ENCODE results near the gene USP47. TPM values are rescaled to one million over a fixed set of nuclear protein-coding genes. Genes with fewer than 3 reads are reported as not detected.

Gene USP47
- total RNA-seq, 1 experiment from 2014 or later = 50.4 TPM

DNA sequence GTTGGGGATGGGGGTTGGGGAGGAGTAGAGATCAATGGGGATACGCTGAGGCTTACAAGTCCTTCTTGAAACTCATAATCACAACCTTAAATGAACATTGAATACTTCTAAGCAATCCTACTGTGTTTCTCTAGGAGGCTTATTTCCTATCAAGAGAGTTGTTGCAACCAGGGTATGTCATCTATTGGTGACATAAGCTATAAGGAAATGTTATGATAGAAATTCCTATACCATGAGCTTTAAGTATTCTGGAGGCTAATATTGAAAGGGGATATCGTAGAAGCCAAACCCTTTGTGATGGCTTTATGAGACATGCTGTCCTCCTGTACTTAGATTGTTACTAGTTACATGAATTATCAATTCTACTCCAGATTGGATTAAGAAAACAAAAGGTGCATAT, 93.8 kb downstream of the USP47 start:
- H3K4me3 Mint-ChIP-seq (ENCODE audit: unreplicated experiment) = no peak overlapping the region
- no peaks in the 10 kb centered on the region for H3K4me1 ChIP-seq
- intact Hi-C loops (cut with micrococcal nuclease; ENCODE audit: unreplicated experiment) = no loop called here
- no peaks in the 10 kb centered on the region for H3K27me3 ChIP-seq (replicated peaks; ENCODE audit: control insufficient read depth, insufficient read depth, low read length)
- H3K27ac Mint-ChIP-seq (ENCODE audit: unreplicated experiment) = no peak overlapping the region
- peaks cover 8% of the 10 kb centered on the region for H3K4me1 Mint-ChIP-seq (ENCODE audit: low read depth, unreplicated experiment)
- H3K4me3 ChIP-seq (ENCODE audit: low read depth, low read length) = no peak overlapping the region
- no TSS peak for BruUV-seq (replicated peaks)
- DNase-seq = no peak
- CTCF ChIA-PET = interaction anchor here (0.6 kb wide), 1 partner anchor 29 kb away, joined by 3 read pairs; no protein-coding TSS in a partner anchor
- H3K36me3 ChIP-seq (ENCODE audit: control insufficient read depth, insufficient read depth, low read length) = no peaks in the 10 kb centered on the region; the same call in 1 of the 2 replicates
- peaks cover 54% of the 10 kb centered on the region for H3K36me3 Mint-ChIP-seq (ENCODE audit: insufficient read depth, unreplicated experiment)
- TF ChIP-seq, protein P1, sequence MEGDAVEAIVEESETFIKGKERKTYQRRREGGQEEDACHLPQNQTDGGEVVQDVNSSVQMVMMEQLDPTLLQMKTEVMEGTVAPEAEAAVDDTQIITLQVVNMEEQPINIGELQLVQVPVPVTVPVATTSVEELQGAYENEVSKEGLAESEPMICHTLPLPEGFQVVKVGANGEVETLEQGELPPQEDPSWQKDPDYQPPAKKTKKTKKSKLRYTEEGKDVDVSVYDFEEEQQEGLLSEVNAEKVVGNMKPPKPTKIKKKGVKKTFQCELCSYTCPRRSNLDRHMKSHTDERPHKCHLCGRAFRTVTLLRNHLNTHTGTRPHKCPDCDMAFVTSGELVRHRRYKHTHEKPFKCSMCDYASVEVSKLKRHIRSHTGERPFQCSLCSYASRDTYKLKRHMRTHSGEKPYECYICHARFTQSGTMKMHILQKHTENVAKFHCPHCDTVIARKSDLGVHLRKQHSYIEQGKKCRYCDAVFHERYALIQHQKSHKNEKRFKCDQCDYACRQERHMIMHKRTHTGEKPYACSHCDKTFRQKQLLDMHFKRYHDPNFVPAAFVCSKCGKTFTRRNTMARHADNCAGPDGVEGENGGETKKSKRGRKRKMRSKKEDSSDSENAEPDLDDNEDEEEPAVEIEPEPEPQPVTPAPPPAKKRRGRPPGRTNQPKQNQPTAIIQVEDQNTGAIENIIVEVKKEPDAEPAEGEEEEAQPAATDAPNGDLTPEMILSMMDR (IDR thresholded peaks at IDR 0.05; ENCODE audit: insufficient read depth in 1 of 2, low read depth in 1 of 2, low read length in 1 of 2, severe bottlenecking in 1 of 2, unreplicated experiment in 1 of 2) = no peak
- no peaks in the 10 kb centered on the region for H3K9me3 ChIP-seq
- H3K9me3 Mint-ChIP-seq (ENCODE audit: unreplicated experiment) = no peaks in the 10 kb centered on the region
- POLR2A ChIA-PET = no interaction called here
- no peaks in the 10 kb centered on the region for H3K27me3 Mint-ChIP-seq (ENCODE audit: insufficient read depth, unreplicated experiment)

DNA sequence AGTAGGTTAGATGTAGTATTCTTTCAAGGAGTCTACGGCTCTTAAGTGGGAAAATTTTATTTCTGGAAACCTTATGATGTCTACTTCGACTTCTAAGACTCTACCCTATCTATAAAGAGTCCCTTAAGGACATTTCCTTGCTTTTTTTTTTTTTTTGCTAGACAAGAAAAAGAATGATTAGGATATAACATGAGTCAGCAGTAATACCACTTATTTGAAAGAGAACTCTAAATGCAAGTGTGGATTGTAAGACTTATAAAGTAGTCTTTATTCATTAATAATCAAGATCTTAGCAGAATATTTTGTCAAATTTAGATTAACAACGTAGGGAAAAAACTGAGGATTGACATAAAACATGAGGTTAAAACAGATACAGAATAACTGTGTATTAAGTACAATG, 95.7 kb downstream of the USP47 start:
- Histone ChIP-seq H3K27me3 (replicated peaks; ENCODE audit: control insufficient read depth, insufficient read depth, low read length) (no peaks in the 10 kb centered on the region), H3K9me3 (no peaks in the 10 kb centered on the region), H3K36me3 (ENCODE audit: control insufficient read depth, insufficient read depth, low read length) (no peaks in the 10 kb centered on the region; the same call in 1 of the 2 replicates), H3K4me1 (no peaks in the 10 kb centered on the region), H3K4me3 (ENCODE audit: low read depth, low read length) (no peak overlapping the region)
- intact Hi-C loops (cut with micrococcal nuclease; ENCODE audit: unreplicated experiment) = no loop called here
- no TSS peak for BruUV-seq (replicated peaks)
- ChIA-PET CTCF (no interaction called here), POLR2A (no interaction called here)
- TF ChIP-seq, protein P1 (IDR thresholded peaks at IDR 0.05; ENCODE audit: insufficient read depth in 1 of 2, low read depth in 1 of 2, low read length in 1 of 2, severe bottlenecking in 1 of 2, unreplicated experiment in 1 of 2) = no peak
- H3K27ac Mint-ChIP-seq (ENCODE audit: unreplicated experiment) = no peak overlapping the region
- H3K36me3 Mint-ChIP-seq (ENCODE audit: insufficient read depth, unreplicated experiment) = peaks cover 50% of the 10 kb centered on the region
- DNase-seq = no peak
- H3K27me3 Mint-ChIP-seq (ENCODE audit: insufficient read depth, unreplicated experiment) = no peaks in the 10 kb centered on the region
- peaks cover 8% of the 10 kb centered on the region for H3K4me1 Mint-ChIP-seq (ENCODE audit: low read depth, unreplicated experiment)
- no peak overlapping the region for H3K4me3 Mint-ChIP-seq (ENCODE audit: unreplicated experiment)
- no peaks in the 10 kb centered on the region for H3K9me3 Mint-ChIP-seq (ENCODE audit: unreplicated experiment)

DNA sequence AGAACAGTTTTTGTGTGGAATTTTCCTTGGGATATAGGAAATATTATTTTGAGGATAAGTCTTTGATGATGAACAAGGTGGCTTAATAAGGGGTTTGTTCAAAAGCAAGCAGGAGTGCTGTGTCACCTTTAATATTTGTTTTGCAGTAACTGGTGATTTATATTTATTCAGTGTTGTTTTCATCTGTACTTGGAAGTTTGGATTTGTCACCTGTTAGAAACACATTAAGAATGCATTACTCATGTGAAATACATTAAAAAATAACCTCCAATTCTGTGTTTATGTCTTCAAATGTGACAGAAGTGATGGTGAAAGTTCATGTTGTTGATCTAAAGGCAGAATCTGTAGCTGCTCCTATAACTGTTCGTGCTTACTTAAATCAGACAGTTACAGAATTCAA, 96.2 kb downstream of the USP47 start:
- no peak overlapping the region for H3K4me3 Mint-ChIP-seq (ENCODE audit: unreplicated experiment)
- CTCF ChIA-PET = no interaction called here
- peaks cover 50% of the 10 kb centered on the region for H3K36me3 Mint-ChIP-seq (ENCODE audit: insufficient read depth, unreplicated experiment)
- no peak overlapping the region for H3K4me3 ChIP-seq (ENCODE audit: low read depth, low read length)
- no TSS peak for BruUV-seq (replicated peaks)
- no peak overlapping the region for H3K27ac Mint-ChIP-seq (ENCODE audit: unreplicated experiment)
- H3K27me3 Mint-ChIP-seq (ENCODE audit: insufficient read depth, unreplicated experiment) = no peaks in the 10 kb centered on the region
- peaks cover 8% of the 10 kb centered on the region for H3K4me1 Mint-ChIP-seq (ENCODE audit: low read depth, unreplicated experiment)
- DNase-seq = no peak
- H3K4me1 ChIP-seq = no peaks in the 10 kb centered on the region
- TF ChIP-seq, protein P1 (IDR thresholded peaks at IDR 0.05; ENCODE audit: insufficient read depth in 1 of 2, low read depth in 1 of 2, low read length in 1 of 2, severe bottlenecking in 1 of 2, unreplicated experiment in 1 of 2) = no peak
- no peaks in the 10 kb centered on the region for H3K9me3 ChIP-seq
- intact Hi-C loops (cut with micrococcal nuclease; ENCODE audit: unreplicated experiment) = no loop called here
- POLR2A ChIA-PET = no interaction called here
- H3K27me3 ChIP-seq (replicated peaks; ENCODE audit: control insufficient read depth, insufficient read depth, low read length) = no peaks in the 10 kb centered on the region
- no peaks in the 10 kb centered on the region for H3K9me3 Mint-ChIP-seq (ENCODE audit: unreplicated experiment)
- H3K36me3 ChIP-seq (ENCODE audit: control insufficient read depth, insufficient read depth, low read length) = no peaks in the 10 kb centered on the region; the same call in 1 of the 2 replicates
